ENCODE measurements around the gene ILDR1.

- TF ChIP-seq CTCF (IDR thresholded peaks at IDR 0.05): no peak
- TF ChIP-seq POLR2A (IDR thresholded peaks at IDR 0.05): no peak
These were observed 63.2 kb downstream of the ILDR1 start for GRCh38 chr3:121958801-121959200.

Measured in uterus (tissue), 2 donors.